K562 (cell line): ENCODE results near the gene LARP6.

Experiments used
- CREBBP ChIP-seq: IDR thresholded peaks from one replicate; pipeline ENCODE4 v1.6.1; 2012; ENCODE audit warnings: low read depth, mild to moderate bottlenecking, control low read depth, inconsistent platforms, low read length
- CTCF ChIP-seq, 3 experiments: IDR thresholded peaks in 2 of 3; conservative IDR thresholded peaks in 1 of 3; 2 replicates each; pipeline ENCODE4 v1.5.1; 2011 to 2012; ENCODE audit warnings: low read length in 3 of 3, mild to moderate bottlenecking in 3 of 3, control low read depth in 2 of 3, improper control_type of control experiment in 1 of 3, inconsistent platforms in 1 of 3, low read depth in 1 of 3, mixed read lengths in 1 of 3, moderate library complexity in 1 of 3; ENCODE audit not compliant: insufficient read depth in 2 of 3
- JUN ChIP-seq, 2 experiments: sonication (generic) in 1 of 2; formaldehyde crosslinking in 1 of 2; IDR thresholded peaks; 2 replicates each; pipeline versions ENCODE4 v1.6.1 to v1.8.0; 2012 to 2022; ENCODE audit warnings: borderline replicate concordance in 2 of 2, mild to moderate bottlenecking in 2 of 2, improper control_type of control experiment in 1 of 2, low read depth in 1 of 2, low read length in 1 of 2, missing genetic modification reagents in 1 of 2
- MAFF ChIP-seq: IDR thresholded peaks from 2 replicates; pipeline ENCODE4 v1.6.1; 2012; ENCODE audit warnings: low read length, improper control_type of control experiment
- NR2C1 ChIP-seq, 2 experiments: fragments of 450-650 bp; IDR thresholded peaks; 2 replicates each; pipeline ENCODE4 v1.6.1; 2017; ENCODE audit warnings: mild to moderate bottlenecking in 2 of 2, antibody characterized with exemption in 1 of 2, inconsistent platforms in 1 of 2, missing compliant biosample characterization in 1 of 2, missing genetic modification characterization in 1 of 2
- SETDB1 ChIP-seq: IDR thresholded peaks from one replicate; pipeline ENCODE4 v1.6.1; 2012; ENCODE audit warnings: low read length, control low read depth, inconsistent platforms
- ZFP36 ChIP-seq: fragments of 150-350 bp; IDR thresholded peaks from 2 replicates; pipeline ENCODE4 v1.6.1; 2018; ENCODE audit warnings: low read length, low read depth; ENCODE audit not compliant: partially characterized antibody
- ZNF217 ChIP-seq: sonication (generic); formaldehyde crosslinking; IDR thresholded peaks from 2 replicates; pipeline ENCODE4 v1.8.0; 2022; ENCODE audit warnings: mild to moderate bottlenecking, missing genetic modification reagents
- ZNF766 ChIP-seq: fragments of 200-800 bp; sonication (Bioruptor generic); conservative IDR thresholded peaks from 2 replicates; pipeline ENCODE4 v1.6.1; 2016; ENCODE audit warnings: missing genetic modification characterization, missing compliant biosample characterization

DNA sequence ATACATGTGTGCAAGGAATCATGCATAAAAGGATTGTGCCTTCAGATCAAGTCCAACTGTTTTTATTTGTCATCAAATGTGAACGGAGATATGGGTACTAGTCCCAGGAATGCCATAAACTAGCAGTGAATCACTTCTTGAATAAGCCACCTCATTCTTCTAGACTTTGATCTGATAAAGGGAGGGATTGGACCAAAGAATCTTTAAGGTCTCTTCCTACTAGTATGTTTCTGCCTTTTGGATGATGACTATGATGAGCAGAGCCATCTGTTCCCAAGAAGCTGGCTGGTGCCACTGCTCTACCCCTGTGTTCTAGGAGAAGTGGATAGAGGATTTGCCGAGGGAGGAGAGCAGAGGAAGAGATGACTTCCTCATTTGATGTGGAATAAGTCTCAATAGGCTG, 61.8 kb downstream of the LARP6 start:
- no peak for TF ChIP-seq NR2C1 (IDR thresholded peaks at IDR 0.05)
- TF ChIP-seq NR2C1 (tag; IDR thresholded peaks at IDR 0.05) = no peak
- no peak for TF ChIP-seq SETDB1
- no peak for TF ChIP-seq ZNF766 (CRISPR knock-in tag)
- no peak for TF ChIP-seq ZNF217 (CRISPR knock-in tag)
- no peak for TF ChIP-seq CTCF (IDR thresholded peaks at IDR 0.05 in 2 of 3, conservative IDR thresholded peaks at IDR 0.05 in 1 of 3; ENCODE audit: insufficient read depth in 2 of 3, low read depth in 1 of 3, low read length in 3 of 3)
- no peak for TF ChIP-seq MAFF
- TF ChIP-seq CREBBP = no peak
- no peak for TF ChIP-seq ZFP36
- TF ChIP-seq JUN (IDR thresholded peaks at IDR 0.05; ENCODE audit: borderline replicate concordance, low read depth, low read length) = no peak
- TF ChIP-seq JUN (CRISPR knock-in tag; IDR thresholded peaks at IDR 0.05; ENCODE audit: borderline replicate concordance) = no peak
